Adrenal gland (tissue), 12 donors: ENCODE results near the gene HECW1. TPM values are rescaled to one million over a fixed set of nuclear protein-coding genes. Genes with fewer than 3 reads are reported as not detected.

Experiments used
- DNase-seq, 7 donors: peaks; one replicate each; pipeline ENCODE4 v3.0.0-alpha.2; 2019 to 2020
- H3K27ac ChIP-seq, 5 donors: fragments of 200-600 bp; sonication (generic) in 4 of 5; 1 replicate in 3 of 5; 2 replicates in 2 of 5; pipeline versions ENCODE4 v1.5.1 to v1.8.0; 2016 to 2020; ENCODE audit warnings: mild to moderate bottlenecking in 1 of 5
- H3K27me3 ChIP-seq: fragments of 200-600 bp; 2 replicates; pipeline ENCODE4 v1.8.0; 2021
- H3K36me3 ChIP-seq, 2 donors: fragments of 200-600 bp; replicated peaks in 1 of 2; 1 replicate in 1 of 2; 2 replicates in 1 of 2; pipeline versions ENCODE4 v1.5.1 to v1.8.0; 2018 to 2022
- H3K4me1 ChIP-seq, 2 donors: fragments of 200-600 bp; replicated peaks in 1 of 2; 1 replicate in 1 of 2; 2 replicates in 1 of 2; pipeline versions ENCODE4 v1.5.1 to v1.8.0; 2018 to 2021
- H3K4me3 ChIP-seq, 4 donors: fragments of 200-600 bp; sonication (generic) in 3 of 4; one replicate each; pipeline ENCODE4 v1.5.1; 2016 to 2018
- H3K9me3 ChIP-seq, 3 donors: fragments of 200-600 bp; sonication (generic) in 1 of 3; replicated peaks in 1 of 3; 1 replicate in 2 of 3; 2 replicates in 1 of 3; pipeline versions ENCODE4 v1.5.1 to v1.8.0; 2016 to 2021
- POLR2A ChIP-seq, 2 donors: fragments of 450-650 bp; IDR thresholded peaks; one replicate each; pipeline ENCODE4 v1.6.1; 2017; ENCODE audit warnings: antibody characterized with exemption in 2 of 2, mild to moderate bottlenecking in 2 of 2, moderate library complexity in 1 of 2
- WGBS, 4 donors: extraction: QIAGEN DNeasy Blood & Tissue Kit in 2 of 4; methylation state at CpG; one replicate each; pipeline versions ENCODE4 v1.1.5 to v1.1.7; 2013 to 2017; 5-methylcytosine and 5-hydroxymethylcytosine counted together
- intact Hi-C, 2 donors: fragments of 100-400 bp; cut with DNase I; formaldehyde crosslinking; loops; one replicate each; pipeline versions ENCODE4 v1.14.1 to v1.15.0; 2022 to 2023
- polyA plus RNA-seq, 3 donors: library from polyadenylated mRNA; stranded (reverse); fragments of 200-250 nt in 2 of 3; fragments of 350-450 nt in 1 of 3; fragmentation: Illumina TruSeq in 1 of 3; extraction: RNeasy Lipid Tissue Mini Kit (QIAGEN cat#74804) in 1 of 3; gene quantifications; one replicate each; pipeline ENCODE4 v1.2.3, GENCODE V29; 2013 to 2014
- total RNA-seq, 9 donors: library from RNA; depleted of rRNA in 4 of 9; stranded (reverse); fragments of >200 nt in 4 of 9; fragments of 120-200 nt in 1 of 9; fragmentation: NEBNext Ultra II Directional in 1 of 9; extraction: Animal tissue kit (Norgen Biotek cat#: 25700) in 1 of 9; gene quantifications; one replicate each; pipeline versions ENCODE4 v1.1.0 to v1.2.4, GENCODE V29; 2013 to 2023
- TF ChIP-seq, protein P1 (sequence below), 6 experiments: fragments of 450-650 bp in 4 of 6; fragments of 200-600 bp in 2 of 6; sonication (generic) in 1 of 6; IDR thresholded peaks; 1 replicate in 5 of 6; 2 replicates in 1 of 6; pipeline versions ENCODE4 v1.5.1 to v1.8.0; 2016 to 2021; ENCODE audit warnings: antibody characterized with exemption in 6 of 6, mild to moderate bottlenecking in 2 of 6, moderate library complexity in 1 of 6
- donor health status: healthy with polysubstance abuse.
- donor health status: Bipolar disorder and iron deficiency.
- donor health status: DM: yes; HTN: yes; CAD: no.
- donor health status: DM: no; HTN: no; CAD: no.
- donor health status: DM: no; HTN: no; CAD: no.
- donor health status: DM: yes; HTN: yes; CAD: no.

Gene HECW1
- total and polyA plus RNA-seq, 12 donors = under 0.01 to 3.2 (median 0.06) TPM; not detected in 4

DNA sequence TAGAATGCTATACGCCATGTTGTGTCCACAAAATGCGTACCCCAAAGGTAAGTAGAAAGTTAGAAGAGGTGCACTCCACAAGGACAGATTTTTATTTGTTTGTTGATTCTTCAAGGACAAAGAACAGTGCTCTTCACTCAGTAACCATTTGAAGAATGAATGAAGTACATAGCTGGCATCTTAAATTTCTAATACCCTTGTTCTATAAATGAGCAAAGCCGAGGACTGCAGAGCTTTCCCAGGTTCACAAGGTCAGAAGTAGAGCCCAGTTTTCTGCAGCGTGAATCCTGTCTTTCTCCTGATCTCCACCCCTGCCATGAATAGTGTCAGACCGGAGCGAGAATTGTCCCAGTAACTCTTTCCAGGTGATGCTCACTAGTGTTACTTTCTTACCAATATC lies 9.5 kb downstream of the HECW1 start:
- H3K27me3 ChIP-seq = peaks cover 17% of the 10 kb centered on the region
- no peak for DNase-seq
- no peak overlapping the region for H3K27ac ChIP-seq
- H3K36me3 ChIP-seq = no peaks in the 10 kb centered on the region
- intact Hi-C loops = no loop called here
- no peak overlapping the region for H3K4me3 ChIP-seq
- 82 to 84% (median 83%) methylated on average over 6 of the region's 6 CpGs for WGBS, 4 donors
- TF ChIP-seq, protein P1, sequence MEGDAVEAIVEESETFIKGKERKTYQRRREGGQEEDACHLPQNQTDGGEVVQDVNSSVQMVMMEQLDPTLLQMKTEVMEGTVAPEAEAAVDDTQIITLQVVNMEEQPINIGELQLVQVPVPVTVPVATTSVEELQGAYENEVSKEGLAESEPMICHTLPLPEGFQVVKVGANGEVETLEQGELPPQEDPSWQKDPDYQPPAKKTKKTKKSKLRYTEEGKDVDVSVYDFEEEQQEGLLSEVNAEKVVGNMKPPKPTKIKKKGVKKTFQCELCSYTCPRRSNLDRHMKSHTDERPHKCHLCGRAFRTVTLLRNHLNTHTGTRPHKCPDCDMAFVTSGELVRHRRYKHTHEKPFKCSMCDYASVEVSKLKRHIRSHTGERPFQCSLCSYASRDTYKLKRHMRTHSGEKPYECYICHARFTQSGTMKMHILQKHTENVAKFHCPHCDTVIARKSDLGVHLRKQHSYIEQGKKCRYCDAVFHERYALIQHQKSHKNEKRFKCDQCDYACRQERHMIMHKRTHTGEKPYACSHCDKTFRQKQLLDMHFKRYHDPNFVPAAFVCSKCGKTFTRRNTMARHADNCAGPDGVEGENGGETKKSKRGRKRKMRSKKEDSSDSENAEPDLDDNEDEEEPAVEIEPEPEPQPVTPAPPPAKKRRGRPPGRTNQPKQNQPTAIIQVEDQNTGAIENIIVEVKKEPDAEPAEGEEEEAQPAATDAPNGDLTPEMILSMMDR (IDR thresholded peaks at IDR 0.05) = no peak
- no peak for TF ChIP-seq POLR2A (IDR thresholded peaks at IDR 0.05)
- H3K4me1 ChIP-seq = no peaks in the 10 kb centered on the region
- no peaks in the 10 kb centered on the region for H3K9me3 ChIP-seq

DNA sequence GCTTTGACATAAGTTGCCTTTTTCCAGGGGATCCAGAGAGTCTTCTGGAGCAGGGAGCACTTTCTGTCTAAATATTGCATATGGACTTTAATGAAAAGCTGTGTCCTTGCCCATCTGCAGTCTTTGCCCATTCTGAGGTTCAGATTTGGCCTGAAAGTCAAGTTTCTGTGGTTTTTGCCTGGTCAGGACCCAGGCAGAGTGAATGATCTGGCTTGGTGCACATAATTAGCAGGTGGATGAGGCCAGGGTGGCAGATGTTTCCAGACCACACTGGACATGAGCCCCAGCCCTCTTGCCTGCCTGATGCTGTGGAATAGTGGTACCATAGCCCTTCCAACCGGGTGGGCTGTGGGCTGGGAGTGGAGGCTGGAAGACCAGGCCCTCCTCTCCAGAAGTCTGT lies 11.0 kb downstream of the HECW1 start:
- H3K9me3 ChIP-seq = no peaks in the 10 kb centered on the region
- H3K4me3 ChIP-seq = no peak overlapping the region
- 58 to 83% (median 73%) methylated on average over 1 of the region's 1 CpG for whole genome bisulfite sequencing, 4 donors
- intact Hi-C loops = no loop called here
- H3K27me3 ChIP-seq = peaks cover 7% of the 10 kb centered on the region
- DNase-seq = no peak
- no peak overlapping the region for H3K27ac ChIP-seq
- no peaks in the 10 kb centered on the region for H3K4me1 ChIP-seq
- TF ChIP-seq, protein P1 (IDR thresholded peaks at IDR 0.05) = no peak
- TF ChIP-seq POLR2A (IDR thresholded peaks at IDR 0.05) = no peak
- H3K36me3 ChIP-seq = no peaks in the 10 kb centered on the region

DNA sequence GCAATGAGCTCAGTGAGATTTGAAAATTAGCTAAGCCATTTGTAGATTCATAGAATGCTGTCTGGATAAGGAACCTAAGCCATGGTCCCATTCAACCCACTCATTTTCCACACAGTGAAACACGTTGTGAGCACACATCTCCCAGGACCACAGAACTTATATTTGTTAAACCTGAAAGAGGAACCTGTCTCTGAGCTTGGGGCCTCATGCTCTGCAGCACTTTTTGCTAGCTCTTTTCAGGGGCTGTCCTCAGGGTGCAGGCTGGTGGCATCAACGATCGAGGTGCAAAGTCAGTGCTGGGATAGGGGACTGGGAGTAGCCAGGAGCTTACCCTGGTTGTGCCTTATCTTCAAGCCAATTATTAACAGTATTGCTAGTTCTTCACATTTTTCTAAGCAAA lies 11.9 kb downstream of the HECW1 start:
- Histone ChIP-seq H3K4me3 (no peak overlapping the region), H3K4me1 (no peaks in the 10 kb centered on the region), H3K9me3 (no peaks in the 10 kb centered on the region), H3K36me3 (no peaks in the 10 kb centered on the region), H3K27me3 (peaks cover under 1% of the 10 kb centered on the region), H3K27ac (no peak overlapping the region)
- 64 to 86% (median 82%) methylated on average over 3 of the region's 3 CpGs for WGBS, 4 donors
- intact Hi-C loops = no loop called here
- DNase-seq = no peak
- TF ChIP-seq, protein P1 (IDR thresholded peaks at IDR 0.05) = no peak
- TF ChIP-seq POLR2A (IDR thresholded peaks at IDR 0.05) = no peak

DNA sequence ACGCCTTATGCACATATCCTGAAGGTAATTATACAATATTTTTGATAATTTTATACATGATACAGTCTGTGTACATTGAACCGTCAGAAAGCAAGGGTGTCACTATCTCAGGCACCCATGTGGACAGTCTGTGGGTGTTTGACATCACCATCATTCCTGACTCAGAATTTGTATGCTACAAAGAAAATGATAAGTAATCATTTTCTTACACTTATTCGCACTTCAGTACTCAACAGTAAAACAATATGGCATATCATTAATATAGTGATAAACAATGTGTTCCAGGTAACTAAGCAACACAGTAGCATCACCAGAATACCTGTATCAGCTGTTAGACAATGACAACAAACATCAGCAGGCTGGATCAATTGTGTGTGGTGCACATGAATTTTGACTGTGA lies 17.9 kb downstream of the HECW1 start:
- Histone ChIP-seq H3K4me3 (no peak overlapping the region), H3K4me1 (no peaks in the 10 kb centered on the region), H3K27ac (no peak overlapping the region), H3K36me3 (no peaks in the 10 kb centered on the region), H3K27me3 (no peaks in the 10 kb centered on the region), H3K9me3 (no peaks in the 10 kb centered on the region)
- 79 to 88% (median 83%) methylated on average over 3 of the region's 3 CpGs for WGBS, 4 donors
- DNase-seq = no peak
- TF ChIP-seq POLR2A (IDR thresholded peaks at IDR 0.05) = no peak
- TF ChIP-seq, protein P1 (IDR thresholded peaks at IDR 0.05) = no peak
- intact Hi-C loops = no loop called here
